ENCODE measurements around the gene DERL3.

Gene DERL3

DNA sequence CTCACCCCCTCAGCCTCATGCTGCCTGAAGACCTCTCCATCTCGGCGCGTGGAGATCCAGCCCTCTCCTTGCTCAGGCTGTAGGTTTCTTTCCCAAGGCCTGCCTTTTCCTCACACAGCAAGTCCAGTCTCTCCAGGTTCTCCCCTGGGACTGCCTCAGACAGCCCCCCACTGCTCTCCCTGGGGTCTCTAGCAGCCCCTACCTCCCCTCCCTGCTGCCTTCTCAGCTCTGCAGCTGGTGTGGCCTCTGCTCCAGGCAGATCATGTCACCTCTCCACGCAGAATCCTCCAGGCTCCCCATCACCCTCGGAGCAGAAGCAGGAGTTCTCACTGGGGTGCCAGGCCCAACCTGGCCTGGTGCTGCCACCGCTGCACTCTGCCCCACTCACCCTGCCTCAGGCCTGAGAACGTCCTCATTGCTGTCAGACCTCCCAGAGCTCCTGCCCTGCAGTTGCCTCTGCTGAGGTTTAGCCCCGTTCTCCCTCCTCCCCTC, 36.9 kb downstream of the DERL3 start:
- no peak for DNase-seq (ENCODE audit: low read depth in 2 of 2)

DNA sequence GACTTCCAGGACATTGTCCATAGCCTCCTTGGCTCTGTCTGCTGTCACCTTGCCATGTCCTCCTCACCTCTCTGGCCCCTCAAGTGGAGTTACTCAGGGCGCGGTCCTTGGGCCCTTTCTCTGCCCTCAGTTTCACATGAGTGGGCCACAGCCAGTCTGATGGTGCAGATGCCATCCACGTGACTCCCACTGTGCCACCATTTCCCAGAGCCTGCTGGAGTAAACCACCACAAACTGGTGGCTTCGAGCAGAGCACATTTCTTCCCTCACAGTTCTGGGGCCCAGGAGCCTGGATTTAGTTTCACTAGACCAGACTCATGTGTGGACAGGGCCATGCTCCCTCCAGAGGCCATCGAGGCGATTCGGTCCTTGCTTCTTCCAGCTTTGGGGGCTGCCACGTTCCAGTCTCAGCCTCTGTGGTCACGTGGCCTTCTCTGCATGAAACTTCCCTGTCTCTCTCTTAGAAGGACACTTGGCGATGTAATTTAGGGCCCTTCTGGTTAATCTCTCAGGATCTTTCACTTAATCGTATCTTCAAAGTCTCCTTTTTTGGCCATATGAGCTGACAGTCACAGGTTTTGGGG, 37.5 kb downstream of the DERL3 start:
- no peak for DNase-seq (ENCODE audit: low read depth in 2 of 2)

DNA sequence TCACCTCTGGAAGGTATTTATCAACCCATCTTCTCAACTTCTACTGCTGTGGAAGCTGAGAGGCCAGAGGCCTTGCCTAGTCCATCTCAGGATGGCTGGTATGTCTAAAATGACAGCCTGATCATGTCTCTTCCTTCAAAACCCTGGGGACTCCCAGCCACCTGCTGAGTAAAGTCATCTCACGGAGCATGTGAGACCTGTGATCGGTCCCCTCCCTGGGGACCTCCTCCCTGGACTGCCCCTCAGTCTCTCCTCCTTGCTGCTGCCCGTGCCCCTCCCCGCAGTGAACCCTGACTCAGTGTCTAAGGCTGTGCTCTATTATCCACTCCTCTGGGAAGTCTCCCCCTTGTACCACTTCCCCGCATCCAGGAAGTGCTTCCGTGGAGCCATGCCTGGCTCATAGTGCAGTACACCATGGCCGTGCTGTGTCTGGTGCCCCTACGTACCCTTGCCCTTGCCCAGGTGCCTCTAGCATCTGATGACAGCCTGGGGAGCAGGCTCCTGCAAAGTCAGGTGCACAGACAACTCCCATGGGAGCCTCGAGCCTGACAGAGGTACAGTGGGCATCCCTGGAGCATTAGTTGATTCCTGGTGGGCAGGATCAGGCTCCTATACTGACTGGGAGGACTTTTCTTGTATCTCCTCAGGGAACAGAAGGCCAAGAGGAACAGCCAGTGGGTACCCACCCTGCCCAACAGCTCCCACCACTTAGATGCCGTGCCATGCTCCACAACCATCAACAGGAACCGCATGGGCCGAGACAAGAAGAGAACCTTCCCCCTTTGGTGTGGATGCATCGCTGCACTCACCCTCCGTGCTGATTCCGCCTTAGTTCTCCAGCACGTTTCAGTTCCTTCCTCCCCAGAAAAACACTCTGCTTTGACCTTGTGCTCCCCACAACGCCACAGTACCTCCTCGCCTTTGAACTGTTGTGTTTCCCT, 38.2 kb downstream of the DERL3 start:
- DNase-seq (ENCODE audit: low read depth in 2 of 2) = no peak

DNA sequence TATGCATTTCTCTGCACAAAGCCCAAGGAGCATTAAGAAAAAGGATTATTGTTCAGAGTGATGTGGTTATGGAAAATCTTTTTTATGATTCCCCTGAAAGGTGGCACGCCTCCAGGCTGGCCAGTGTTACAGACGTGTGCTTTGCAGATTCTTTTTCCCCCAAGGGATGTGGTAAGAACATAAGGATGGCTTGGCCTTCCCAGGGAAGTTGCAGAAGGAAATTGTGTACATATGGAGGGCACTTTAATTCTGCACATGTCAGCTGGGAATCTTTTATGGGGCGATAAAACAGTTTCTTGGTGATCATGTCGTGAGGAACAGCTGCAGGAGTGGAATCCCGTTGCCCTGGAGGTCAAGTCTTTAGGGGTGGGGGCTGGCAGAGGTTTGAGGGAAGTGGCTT, 42.3 kb downstream of the DERL3 start:
- no peak for DNase-seq (ENCODE audit: low read depth in 2 of 2)

DNA sequence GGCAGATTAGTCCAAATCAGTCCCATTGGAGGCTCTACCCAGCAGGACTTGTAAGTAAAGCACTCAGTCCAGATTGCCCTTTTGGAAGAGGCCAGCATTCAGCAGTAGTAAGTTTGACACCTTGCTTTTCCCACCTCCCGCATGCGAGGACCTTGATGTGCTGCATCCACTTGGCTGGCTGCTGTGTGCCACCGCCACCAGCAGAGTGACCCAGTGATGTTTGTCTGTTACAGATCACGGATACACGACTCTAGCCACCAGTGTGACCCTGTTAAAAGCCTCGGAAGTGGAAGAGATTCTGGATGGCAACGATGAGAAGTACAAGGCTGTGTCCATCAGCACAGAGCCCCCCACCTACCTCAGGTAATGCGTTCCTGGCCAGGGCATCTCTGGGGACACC, 45.5 kb downstream of the DERL3 start:
- no peak for DNase-seq (ENCODE audit: low read depth in 2 of 2)

DNA sequence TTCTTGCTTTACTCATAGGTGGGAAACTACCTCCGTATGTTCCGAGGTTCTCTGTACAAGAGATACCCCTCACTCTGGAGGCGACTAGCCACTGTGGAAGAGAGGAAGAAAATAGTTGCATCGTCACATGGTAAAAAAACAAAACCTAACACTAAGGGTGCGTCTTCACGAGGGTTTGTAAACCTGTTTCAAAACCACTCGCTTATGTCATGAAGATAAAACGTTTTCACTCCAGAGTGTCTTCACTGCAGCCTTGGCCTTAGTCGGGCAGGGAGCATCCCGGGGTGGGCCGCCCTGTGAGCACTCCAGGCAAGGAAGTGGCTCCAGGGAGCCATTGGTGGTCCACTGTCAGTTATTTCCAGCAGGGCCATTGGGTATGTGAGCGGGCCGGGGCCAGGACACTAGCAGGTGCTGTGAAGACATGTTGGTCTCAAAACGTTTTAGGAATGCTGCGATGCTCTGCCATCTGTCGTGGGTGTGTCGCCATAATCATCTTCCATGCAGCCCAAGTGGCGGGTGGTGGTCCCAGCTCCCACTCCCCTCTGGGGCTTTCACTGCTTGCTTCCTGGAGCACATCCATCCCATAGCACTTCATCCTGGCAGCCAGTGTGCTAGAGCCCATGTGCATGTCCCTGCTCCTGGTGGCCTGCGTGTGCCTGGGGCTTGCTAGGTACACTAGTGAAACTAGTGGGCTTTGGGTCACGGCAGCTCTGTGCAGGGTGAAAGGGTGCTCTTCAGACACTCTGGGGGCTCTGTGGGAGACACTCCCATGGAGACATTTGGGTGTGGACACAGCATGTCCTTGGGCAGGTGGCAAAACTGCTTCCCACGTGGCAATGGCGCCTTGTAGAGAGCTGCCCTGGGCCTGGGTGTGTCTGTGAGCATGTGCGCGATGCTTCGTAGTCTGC, 46.8 kb downstream of the DERL3 start:
- no peak for DNase-seq (ENCODE audit: low read depth in 2 of 2)

DNA sequence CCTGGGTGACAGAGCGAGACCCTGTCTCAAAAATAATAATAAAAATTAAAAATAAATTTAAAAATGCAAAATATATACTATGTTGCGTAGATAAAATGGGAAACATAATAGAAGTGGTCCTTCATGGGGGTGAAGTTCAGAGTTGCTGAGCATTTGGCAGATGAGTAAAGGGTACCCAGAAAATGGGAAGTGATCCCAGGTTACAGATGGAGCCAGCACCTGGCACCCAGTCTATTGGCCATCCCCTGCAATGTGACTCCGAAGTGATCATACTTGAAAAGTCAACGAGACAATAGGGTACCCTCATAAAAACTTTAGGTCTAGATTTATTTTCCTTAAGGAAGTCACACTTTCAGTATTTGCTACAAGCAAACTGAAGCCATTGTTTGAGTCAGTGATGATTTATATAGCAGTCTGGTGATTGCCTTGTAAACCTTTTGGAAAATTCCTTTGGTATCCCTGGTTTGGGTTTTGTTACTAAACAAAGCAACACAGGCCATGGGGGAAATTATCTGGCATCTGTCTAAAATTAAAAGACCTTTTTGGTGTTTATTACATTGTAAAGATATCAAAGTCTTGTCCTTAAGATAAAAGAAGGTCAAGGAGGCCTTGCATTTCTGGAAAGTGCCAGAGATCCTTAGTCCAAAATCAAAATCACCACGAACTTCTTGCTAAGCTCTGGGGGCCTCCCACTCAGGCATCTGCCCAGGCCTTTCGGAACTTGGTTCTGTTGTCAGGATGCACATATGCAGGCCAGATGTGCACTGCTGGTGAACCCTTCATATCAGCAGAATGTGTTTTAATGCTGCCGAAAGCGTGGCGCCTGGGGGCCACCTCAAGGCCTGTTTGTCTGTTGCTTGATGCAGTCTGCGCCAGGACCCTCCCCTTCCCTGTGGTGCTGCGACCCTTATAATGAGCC, 47.7 kb downstream of the DERL3 start:
- no peak for DNase-seq (ENCODE audit: low read depth in 2 of 2)

DNA sequence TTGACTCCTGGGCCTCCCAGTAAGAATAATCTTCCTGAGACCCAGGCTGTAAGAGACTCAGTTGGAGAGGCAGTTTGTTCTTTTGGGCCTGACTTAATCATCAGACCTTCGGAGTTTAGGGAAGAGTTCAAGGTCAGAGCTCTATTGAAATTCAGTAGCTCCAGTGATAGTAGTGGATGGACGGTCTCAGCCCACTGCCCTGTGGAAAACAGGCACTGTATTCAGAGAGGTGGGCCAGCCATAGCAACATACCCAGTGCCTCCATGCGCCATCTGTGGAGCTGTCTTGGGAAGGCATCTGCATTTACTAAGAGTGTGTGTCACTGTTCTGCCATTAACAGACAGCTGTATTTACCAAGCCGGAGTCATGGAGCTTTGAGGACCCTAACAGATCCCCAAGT, 49.2 kb downstream of the DERL3 start:
- DNase-seq (ENCODE audit: low read depth in 2 of 2) = no peak

DNA sequence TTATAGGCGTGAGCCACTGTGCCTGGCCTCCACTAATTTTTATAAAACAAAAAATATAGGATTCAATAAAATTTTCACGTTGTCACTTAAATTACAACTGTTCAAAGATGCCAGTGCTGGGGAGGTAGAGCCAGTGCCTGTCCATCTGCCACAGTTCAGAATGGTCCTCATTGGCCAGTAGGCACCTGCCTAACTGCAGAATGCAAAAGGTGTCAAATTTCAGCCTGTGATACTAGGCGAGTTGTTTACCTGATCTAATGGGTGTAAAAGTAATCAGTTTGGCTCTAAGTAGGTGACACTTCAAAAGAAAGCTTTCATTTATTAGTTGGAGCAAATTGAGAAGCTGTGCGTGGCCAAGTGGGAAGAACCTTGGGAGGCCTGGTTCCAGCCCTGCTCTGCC, 49.7 kb downstream of the DERL3 start:
- DNase-seq (ENCODE audit: low read depth in 2 of 2) = no peak

DNA sequence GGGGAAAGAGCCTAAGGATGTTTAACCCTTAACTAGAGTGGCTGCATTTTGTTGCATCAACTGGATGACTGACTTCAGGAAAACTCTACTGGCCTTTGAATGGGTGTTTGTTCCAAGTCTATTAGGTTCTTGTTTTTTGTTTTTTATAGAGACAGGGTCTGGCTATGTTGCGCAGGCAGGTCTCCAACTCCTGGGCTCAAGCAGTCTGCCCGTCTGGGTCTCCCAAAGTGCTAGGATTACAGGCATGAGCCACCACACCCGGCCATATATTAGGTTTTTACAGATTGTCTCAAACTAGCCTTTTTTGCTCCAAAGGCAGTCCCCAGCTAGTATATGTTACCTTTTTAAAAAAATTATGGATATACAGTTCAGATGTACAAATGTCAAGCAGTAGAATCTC, 50.9 kb downstream of the DERL3 start:
- no peak for DNase-seq (ENCODE audit: low read depth in 2 of 2)

DNA sequence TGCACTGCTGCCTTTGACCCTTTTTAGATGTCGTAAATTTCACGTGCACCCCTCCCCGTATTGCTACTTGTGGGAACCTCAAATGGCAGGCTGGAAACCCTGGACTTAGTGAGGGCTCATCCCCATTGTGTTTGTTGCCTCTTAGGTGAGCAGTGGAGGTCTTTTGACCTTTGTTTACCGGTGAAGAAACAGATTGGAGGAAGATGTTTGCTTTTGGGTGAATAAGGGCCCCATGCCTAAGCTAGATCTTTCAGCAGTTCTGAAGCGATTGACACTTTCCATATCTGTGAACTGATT, 51.3 kb downstream of the DERL3 start:
- no peak for DNase-seq (ENCODE audit: low read depth in 2 of 2)

DNA sequence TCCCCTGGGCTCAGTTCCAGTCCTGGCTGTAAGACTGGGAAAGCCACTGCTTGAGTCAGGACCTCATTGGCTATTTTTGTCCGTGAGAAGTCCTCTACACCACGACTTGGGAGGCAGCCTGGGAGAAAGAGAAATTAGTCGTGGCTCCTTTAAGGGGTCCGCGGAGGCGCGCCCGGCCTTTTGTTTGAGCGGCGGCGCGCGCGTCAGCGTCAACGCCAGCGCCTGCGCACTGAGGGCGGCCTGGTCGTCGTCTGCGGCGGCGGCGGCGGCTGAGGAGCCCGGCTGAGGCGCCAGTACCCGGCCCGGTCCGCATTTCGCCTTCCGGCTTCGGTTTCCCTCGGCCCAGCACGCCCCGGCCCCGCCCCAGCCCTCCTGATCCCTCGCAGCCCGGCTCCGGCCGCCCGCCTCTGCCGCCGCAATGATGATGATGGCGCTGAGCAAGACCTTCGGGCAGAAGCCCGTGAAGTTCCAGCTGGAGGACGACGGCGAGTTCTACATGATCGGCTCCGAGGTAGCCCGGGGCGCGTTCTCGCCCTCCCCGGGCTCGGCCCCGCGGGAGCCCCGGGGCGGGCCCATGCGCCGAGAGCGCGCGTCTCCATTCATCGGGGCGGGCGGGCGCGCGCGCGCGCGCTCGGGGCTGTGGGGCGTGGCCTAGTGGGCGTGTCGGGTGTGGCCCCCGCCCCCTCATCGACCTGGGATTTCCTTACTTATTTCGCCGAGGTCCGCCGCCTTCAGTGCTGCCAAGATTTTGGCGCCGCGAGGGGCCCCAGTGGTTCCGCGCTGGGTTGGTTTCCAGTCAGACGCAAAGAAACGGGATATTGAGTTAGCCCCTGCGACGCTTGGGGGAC, 51.8 kb downstream of the DERL3 start, which contains the start of gene SMARCB1:
SMARCB1 (plus strand) TSS at position 215 of the 848 bp plus-strand sequence; CDS start at position 419, 204 bp downstream.
- DNase-seq (ENCODE audit: low read depth in 2 of 2) = peak; percentile 84 to 92

DNA sequence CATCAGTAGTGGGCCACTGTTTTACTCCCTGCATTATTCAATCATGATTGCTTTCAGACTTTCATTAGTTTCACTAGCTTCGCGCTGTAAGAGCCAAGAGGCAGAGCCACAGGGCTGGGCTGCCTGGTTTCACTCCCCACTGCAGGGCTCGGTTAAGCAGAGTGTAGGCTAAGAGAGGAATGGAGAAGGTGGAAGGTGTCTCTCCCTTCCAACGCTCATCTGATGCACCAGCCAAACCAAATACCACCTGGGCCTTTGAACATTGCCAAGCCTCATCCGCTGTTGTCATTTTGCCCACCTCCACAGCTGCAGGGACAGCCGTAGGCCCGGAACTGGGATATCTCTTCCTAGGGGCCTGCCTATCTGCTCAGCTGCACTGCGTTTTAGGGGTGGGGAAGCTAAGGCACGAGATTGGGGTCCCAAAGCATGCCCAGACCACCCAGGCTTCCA, 52.5 kb downstream of the DERL3 start:
- no peak for DNase-seq (ENCODE audit: low read depth in 2 of 2)

All from stimulated activated CD4-positive, alpha-beta T cell treated with anti-CD3 and anti-CD28 coated beads, Interleukin-1b, Interleukin-23, amount 100 ng/mL, for 4 hours (primary cell).